GM20431 (cell line): ENCODE measurements around the gene SHCBP1L.
"Not testable (repeated sequence)": the region's sequence is repeated elsewhere in the genome, so short reads cannot be mapped to it uniquely, and the experiment has no call there.

Source experiments
- in situ Hi-C: fragments of 300-500 bp; cut with MseI, MboI; formaldehyde crosslinking; loops from one replicate; pipeline ENCODE4 v1.15.0; 2020; ENCODE audit warnings: low sequenced_read_pairs; ENCODE audit not compliant: unreplicated experiment

Gene SHCBP1L

DNA sequence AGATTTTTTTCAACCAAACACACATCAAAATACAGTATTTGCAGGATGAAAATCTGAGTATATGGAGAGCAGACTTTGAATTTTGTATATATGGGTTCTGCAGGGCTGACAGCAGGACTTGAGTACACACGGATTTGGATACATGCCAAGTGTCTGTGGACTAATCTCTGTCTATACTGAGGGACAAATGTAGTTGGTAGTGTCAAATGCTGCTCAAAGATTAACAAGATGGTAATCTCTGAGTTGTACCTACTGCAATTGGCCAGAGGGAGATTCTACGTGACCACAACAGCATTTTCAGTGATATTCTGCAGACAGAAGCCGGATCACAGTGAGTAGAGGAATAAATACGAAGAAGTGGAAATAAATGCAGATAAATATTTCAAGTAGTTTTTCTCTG lies 43.4 kb downstream of the SHCBP1L start:
- in situ Hi-C loops = no loop called here

DNA sequence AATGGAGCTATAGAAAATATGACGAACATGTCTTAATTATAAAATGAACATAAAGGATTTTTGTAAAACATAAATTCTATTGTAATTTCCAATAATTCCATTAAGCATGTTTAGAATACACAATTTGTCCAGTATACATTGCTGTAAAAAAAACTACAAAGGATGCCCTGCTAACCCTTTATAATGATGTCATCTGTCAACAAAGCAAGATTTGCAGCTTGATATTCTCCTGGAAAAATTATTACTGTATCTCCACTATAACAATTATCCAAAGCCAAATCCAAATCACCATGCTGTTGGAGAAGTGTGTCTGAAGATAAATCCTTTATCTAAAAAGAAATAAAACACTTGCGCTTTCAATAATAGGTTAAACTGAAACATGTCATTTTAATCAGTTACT lies 47.6 kb downstream of the SHCBP1L start:
- in situ Hi-C loops = no loop called here

DNA sequence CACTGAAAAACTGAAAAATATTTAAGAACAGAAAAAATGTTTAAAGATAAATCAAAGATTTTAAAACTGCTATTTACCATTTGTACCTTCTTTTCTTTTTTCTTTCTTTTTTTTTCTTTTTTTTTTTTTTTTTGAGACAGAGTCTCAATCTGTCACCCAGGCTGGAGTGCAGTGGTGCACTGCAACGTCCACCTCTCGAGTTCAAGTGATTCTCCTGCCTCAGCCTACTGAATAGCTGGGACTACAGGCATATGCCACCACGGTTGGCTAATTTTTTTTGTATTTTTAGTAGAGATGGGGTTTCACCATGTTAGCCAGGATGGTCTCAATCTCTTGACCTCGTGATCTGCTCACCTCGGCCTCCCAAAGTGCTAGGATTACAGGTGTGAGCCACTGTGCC lies 51.0 kb downstream of the SHCBP1L start:
- in situ Hi-C loops = not testable (repeated sequence)

DNA sequence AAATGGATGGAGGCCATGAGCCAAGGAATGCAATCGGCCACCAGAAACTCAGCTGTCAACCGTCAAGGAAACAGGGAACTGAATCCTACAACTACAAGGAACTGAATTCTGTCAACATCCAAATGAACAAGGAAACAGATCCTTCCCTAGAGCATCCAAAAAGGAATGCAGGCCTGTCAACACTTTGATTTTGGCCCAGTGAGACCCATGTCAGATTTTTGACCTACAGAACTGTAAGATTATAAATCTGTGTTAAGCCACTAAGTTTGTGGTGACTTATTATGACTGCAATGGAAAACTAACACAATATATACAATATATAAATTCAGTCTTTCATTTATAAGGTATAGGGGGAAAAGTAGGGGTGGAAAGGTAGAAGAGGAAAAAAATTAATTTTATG lies 55.3 kb downstream of the SHCBP1L start:
- in situ Hi-C loops = no loop called here

DNA sequence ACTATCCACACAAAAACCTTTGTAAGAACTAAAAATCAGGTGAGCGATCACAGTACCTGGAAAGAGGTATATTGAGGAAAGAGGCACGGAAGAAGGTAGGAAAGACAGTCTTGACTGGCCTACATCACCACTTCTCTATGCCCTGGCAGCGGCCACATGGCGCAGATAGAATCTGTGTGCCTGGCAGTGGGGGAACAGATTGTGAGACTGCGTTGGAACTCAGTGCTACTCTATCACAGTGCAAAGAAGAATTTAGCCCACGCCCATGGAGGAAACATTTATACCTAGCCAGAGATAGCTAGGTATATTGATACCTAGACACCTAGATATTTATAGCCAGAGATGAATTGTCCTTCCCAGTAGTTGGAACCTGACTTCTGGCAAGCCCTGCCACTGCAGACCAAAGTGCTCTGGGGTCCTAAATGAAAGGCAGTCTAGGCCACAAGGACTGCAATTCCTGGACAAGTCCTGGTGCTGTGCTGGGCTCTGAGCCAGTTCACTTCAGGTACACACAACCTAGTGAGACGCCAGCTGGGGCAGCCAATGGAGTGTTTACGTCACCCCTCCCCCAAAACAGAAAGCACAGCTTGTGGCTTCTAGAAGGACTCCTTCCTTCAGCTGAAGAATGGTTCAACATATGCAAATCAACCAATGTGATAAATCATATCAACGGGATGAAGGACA lies 61.9 kb downstream of the SHCBP1L start:
- in situ Hi-C loops = no loop called here

DNA sequence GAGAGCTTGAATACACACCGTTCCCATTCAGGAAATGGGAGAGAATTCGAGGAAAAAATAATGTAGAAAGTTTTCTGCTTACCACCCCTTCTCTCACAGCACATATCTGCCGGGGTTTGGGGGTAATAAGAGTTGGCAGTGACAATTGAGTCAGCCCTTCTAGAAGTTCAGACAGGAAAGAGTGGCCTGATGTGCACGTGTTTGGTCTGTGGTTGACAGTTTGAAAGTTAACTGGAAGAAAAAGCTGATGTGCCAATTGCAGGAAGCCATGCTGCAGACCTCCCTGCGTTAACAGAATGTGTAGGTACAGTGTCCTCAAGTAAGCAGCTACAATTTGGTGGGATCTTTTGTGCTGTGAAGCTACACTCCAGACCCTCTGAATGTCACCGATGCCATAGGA lies 63.0 kb downstream of the SHCBP1L start:
- in situ Hi-C loops = no loop called here

DNA sequence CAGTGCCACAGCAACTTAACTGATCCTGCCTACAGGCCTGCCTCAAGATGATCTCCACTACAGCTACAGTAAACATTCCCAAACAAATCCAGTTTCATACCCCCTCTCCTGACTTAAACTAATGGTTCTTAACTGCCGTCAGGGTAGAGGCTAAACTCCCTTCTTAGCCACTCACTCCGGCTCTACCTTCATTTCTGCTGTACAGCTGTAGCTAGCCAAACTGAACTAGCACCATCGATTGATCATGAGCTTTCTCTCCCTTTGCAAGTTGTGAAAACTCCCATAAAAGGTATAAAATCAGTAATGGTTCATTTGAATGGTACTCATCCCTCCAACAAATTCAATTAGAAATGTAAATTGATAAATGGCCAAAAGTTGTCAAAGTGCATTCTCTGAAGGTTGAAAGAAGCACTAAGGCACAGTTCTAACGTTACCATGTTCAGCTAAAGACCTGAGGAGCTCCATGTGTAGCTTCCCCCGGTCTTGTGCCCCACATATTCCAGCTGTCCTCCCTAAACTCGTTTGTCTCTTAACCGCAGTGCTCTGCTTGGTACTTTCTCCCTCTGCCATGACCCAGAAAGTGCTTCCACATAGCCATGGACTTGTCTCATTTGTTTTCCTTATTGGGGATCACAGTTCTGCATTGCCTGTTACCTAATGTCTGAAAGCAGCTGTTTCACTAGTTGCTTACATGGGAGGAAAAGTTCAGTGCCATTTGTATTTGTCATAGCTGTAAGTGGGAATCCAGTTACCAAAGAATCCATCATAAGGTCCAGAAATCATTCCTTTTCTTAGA lies 64.0 kb downstream of the SHCBP1L start:
- in situ Hi-C loops = no loop called here

DNA sequence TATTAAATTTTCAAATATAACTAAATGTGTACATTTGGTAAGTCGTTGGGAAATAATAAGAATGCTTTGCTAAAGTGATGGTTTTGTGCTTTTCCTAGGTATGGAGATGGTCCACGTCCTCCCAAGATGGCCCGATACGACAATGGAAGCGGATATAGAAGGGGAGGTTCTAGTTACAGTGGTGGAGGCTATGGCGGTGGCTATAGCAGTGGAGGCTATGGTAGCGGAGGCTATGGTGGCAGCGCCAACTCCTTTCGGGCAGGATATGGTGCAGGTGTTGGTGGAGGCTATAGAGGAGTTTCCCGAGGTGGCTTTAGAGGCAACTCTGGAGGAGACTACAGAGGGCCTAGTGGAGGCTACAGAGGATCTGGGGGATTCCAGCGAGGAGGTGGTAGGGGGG lies 66.0 kb downstream of the SHCBP1L start:
- in situ Hi-C loops = no loop called here

DNA sequence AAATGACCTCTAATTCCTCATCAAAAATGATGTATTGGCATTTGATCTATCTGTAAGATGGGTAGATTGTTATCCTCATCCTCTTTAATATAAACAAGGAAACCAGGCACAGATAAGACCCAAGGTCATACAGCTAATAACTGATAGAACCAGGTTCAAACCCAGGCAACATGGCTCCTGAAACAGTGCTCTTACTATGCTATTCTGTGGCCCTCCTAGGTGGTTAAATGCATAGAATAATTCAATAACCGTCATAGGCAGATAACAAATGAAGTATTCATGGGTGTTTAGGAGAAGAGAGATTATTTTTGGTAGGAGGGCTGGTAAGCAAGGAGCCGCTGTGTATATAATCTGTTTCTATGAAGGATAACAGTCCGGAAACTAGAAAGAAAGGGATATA lies 67.4 kb downstream of the SHCBP1L start:
- in situ Hi-C loops = no loop called here

DNA sequence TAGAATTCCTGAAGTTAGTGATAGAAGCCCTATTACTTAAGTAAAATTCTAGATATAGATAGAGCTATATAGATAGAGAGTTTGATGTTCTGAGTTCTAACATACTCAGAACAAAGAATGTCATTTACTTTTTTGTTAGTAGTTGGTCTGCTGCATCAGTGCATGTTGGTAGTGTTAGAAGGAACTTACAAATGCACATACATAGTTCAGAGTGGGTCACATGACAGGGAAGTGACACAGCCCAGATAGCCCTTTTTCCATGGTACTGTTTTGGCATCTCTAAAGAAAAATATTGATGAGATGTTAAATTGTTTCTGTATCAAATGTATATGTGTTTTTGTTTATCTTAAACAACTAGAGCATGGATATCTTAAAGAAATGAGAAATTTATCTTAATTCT lies 68.1 kb downstream of the SHCBP1L start:
- in situ Hi-C loops = no loop called here

DNA sequence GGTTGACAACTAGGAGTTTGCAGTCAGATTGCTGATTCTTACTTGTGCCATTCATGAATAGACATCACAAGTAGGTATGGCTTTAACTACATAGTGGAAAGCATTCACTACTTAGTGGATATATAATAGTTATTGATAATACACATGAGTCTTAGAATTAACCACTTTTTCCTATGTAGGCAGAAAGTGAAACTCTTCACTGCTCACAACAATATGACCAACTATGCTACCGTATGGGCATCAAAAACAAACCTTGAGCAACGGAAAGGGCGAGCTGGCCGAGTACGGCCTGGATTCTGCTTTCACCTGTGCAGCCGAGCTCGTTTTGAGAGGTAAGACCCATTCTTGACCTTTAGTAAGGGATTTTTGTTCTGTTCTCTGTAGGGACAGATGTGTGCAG lies 75.1 kb downstream of the SHCBP1L start:
- in situ Hi-C loops = no loop called here

DNA sequence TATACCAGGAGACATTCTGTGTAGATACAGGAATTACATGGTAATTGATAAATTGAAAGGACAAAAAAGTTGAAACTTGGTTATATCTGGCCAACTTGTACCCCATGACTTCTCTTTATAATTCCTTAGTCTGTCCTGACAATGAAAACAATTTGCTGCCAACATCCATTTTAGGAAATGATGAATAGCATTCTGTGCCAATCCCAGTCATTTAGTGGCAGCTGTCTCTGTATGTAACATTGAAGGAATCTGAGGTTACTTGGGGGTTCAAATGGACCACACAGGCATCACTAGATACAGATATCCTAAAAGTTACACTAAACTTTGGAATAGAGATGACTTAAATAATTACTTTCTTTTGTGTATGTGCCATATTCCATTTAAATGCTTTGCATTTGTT lies 75.6 kb downstream of the SHCBP1L start:
- in situ Hi-C loops = no loop called here

DNA sequence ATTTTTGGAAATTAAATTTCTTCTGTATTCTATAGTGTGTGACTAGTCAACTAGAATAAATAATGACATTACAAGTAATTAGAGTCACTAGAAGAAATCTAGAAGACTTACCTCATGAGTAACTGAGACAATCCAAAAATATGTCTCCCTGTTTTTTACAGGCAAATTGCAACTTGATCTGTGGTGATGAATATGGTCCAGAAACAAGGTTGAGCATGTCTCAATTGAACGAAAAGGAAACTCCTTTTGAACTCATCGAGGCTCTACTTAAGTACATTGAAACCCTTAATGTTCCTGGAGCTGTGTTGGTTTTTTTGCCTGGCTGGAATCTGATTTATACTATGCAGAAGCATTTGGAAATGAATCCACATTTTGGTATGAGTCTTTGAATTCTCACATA lies 77.1 kb downstream of the SHCBP1L start:
- in situ Hi-C loops = no loop called here

DNA sequence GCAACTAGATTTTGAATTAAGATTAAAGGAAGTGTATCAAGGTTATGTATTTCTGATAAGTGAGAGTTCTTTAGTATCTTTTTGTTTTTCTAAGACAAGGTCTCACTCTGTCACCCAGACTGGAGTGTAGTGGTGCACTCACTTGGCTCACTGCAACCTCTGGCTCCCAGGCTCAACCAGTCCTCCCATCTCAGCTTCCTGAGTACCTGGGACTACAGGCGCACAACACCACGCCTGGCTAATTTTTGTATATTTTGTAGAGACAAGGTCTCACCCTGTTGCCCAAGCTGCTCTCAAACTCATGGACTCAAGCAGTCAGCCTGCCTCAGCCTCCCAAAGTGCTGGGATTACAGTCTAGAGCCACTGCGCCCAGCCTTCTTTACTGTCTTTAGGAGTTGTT lies 80.1 kb downstream of the SHCBP1L start:
- in situ Hi-C loops = no loop called here

DNA sequence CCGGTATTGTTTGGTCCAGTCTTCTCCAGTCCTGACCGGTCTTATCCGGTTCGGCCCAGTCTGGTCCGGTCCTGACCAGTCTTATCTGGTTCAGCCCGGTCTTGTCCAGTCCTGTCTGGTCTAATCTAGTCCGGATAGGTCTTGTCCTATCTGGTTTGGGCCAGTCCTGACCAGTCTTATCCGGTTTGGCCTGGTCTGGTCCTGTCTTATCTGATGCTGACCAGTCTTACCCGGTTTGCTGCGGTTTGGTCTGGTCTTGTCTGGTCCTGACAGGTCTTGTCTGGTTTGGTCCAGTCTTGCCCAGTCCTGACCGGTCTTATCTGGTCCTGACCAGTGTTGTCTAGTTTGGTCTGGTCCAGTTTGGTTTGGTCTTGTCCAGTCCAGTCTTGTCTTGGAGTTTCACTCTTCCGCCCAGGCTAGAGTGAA lies 83.7 kb downstream of the SHCBP1L start:
- in situ Hi-C loops = no loop called here

DNA sequence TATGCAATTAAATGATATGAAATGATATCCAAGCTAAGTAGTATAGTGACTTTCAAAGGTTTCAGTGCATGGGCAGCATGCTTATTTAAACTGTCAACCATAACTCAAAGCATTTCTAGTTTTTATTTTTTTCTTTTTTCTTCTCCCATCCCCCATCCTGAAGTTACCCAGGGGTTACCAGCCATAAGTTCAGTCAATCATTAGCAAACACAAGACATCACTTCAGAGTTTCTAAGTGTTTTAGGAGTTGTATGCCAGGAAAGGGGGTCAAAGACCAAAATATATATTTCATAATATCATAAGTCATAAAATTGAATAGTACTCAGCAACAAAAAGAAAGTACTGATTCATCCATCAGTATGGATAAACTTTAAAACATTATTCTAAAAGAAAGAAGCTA lies 85.1 kb downstream of the SHCBP1L start:
- in situ Hi-C loops = no loop called here

DNA sequence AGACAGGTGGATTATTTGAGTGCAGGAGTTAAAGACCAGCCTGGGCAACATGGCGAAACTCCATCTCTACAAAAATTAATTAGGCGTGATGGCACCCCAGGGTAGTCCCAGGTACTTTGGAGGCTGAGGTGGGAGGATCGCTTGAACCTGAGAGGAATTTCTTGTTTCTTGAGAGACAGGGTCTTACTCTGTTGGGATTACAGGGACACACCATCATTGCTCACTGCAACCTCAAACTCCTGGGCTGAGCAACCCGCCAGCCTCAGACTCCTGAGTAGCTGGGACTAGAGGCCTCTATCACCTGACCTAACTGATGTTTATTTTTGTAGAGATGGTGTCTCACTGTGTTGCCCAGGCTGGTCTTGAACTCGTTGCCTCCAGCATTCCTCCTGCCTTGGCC lies 89.0 kb downstream of the SHCBP1L start:
- in situ Hi-C loops = no loop called here

DNA sequence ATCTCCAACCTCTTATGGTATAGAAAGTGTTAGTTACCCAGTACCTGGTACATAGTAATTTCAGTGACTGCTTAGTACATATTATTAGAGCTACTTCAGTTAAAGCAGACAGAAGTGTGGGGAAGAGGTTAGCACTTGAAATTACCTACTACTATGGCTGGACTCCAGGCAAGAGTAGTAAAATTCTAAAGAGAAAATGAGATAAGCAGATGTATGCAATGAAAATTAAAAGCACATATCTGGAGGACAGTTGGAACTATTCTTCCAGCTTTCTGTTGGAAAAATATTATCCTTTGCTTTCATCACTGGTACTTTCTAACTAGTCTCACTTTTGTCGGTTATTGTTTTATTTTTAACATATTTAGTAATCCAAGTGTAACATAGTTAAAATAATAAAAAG lies 90.1 kb downstream of the SHCBP1L start:
- in situ Hi-C loops = no loop called here

DNA sequence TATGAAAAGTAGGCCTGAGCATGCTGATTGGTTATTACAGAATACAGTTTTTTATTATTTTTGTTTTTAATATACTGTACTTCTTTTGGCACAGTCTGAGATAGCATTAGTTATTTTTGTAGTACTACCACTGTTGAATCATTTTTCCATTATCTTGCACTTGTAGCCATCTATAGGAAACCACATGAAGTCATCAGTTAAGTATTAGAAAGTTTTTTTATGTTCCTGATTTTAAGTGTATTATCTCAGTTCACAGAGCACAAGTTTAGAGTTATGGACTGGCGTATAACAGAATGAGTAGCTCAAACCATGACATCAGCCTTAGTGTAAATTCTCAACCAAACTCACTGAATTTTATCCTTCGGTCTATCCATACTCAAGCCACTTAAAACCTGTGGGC lies 91.0 kb downstream of the SHCBP1L start:
- in situ Hi-C loops = no loop called here

DNA sequence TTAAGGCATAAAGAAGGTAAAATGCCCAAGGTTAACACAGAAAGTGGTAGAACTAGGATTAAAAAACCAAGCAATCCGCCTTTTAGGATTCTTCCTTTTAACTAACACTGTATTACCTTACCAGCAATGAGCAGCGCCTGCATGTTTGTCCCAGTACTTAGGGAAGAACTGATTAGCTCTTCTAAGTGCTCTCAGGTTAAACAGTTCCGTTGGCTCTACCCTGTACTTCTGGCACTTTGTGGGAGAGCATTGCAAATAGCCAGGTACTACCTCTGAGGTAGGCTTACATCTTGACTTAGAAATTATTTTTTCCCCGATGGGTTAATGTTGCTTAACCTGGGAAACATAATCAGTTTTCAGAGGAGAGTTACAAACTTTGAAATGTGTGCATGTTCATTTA lies 92.3 kb downstream of the SHCBP1L start:
- in situ Hi-C loops = no loop called here

DNA sequence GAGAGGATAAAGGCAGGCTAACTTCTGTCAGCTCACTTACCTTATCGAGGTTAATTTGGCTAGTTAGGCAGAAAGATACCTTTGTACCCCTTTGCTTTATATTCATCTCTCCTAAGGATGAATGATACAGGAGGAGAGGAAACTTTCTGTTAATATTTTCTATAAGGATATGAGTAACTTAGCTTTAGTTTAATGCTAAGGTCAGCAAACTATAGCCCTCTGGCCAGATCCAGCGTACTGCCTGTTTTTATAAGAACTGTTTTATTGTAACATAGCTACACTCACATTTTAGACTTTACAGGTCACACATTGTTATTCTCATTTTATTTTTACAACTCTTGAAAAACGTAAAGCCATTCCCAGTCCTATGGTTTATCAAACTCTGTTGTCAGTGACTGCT lies 95.8 kb downstream of the SHCBP1L start:
- in situ Hi-C loops = no loop called here

DNA sequence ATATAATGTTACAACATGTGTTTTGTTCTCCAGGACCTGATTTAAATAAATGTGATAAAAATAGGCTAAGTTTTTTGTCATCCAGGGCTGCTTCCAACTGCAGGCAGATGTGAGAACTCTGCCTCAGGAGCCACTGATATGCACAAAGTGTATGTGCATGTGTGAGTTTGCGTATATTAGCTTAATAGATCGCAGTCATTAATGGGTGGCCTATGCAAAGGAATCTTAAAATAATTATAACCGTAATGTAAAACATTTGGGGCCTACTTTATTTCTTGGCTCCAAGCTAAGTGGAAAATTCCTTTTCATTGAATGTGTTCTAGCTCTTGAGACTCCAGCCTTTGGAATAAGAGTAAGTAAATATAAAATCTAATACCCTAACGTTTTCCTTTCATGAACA lies 97.1 kb downstream of the SHCBP1L start:
- in situ Hi-C loops = no loop called here
